GM12878 (cell line): ENCODE measurements around the gene SF3B5. TPM values are rescaled to one million over a fixed set of nuclear protein-coding genes. Genes with fewer than 3 reads are reported as not detected.

Source experiments
- ASH2L ChIP-seq: fragments of 300-600, 200-600 bp; sonication (generic); IDR thresholded peaks from 2 replicates; pipeline ENCODE4 v1.6.1; 2017; ENCODE audit warnings: low read depth, mild to moderate bottlenecking, borderline replicate concordance
- DPF2 ChIP-seq: fragments of 450-650 bp; IDR thresholded peaks from 2 replicates; pipeline ENCODE4 v1.6.1; 2017; ENCODE audit warnings: mild to moderate bottlenecking
- EZH2 ChIP-seq: IDR thresholded peaks from 2 replicates; pipeline ENCODE4 v1.6.1; 2012; ENCODE audit warnings: low read depth, mild to moderate bottlenecking, control low read depth, inconsistent platforms, low read length, borderline replicate concordance; ENCODE audit not compliant: control insufficient read depth
- IKZF1 ChIP-seq: fragments of 450-650 bp; conservative IDR thresholded peaks from 2 replicates; pipeline ENCODE4 v1.6.1; 2017; ENCODE audit warnings: antibody characterized with exemption, mild to moderate bottlenecking
- KDM1A ChIP-seq: fragments of 200-600 bp; sonication (generic); IDR thresholded peaks from 2 replicates; pipeline ENCODE4 v1.6.1; 2016; ENCODE audit warnings: borderline replicate concordance
- MEF2B ChIP-seq: fragments of 450-650 bp; IDR thresholded peaks from 2 replicates; pipeline ENCODE4 v1.6.1; 2018; ENCODE audit warnings: mild to moderate bottlenecking, moderate library complexity; ENCODE audit not compliant: partially characterized antibody, poor library complexity, severe bottlenecking
- NKRF ChIP-seq: fragments of 450-650 bp; conservative IDR thresholded peaks from 2 replicates; pipeline ENCODE4 v1.6.1; 2017; ENCODE audit warnings: mild to moderate bottlenecking, moderate library complexity
- RFX5 ChIP-seq: IDR thresholded peaks from 2 replicates; pipeline ENCODE4 v1.6.1; 2011; ENCODE audit warnings: low read depth, low read length, improper control_type of control experiment
- SPI1 ChIP-seq: IDR thresholded peaks from 2 replicates; pipeline ENCODE4 v1.6.1; 2011; ENCODE audit warnings: low read depth, mild to moderate bottlenecking, low read length, moderate library complexity, borderline replicate concordance; ENCODE audit not compliant: insufficient read depth
- TAF1 ChIP-seq: IDR thresholded peaks from 2 replicates; pipeline ENCODE4 v1.6.1; 2011; ENCODE audit warnings: mild to moderate bottlenecking, low read depth, low read length, borderline replicate concordance
- ZNF217 ChIP-seq: fragments of 450-650 bp; IDR thresholded peaks from 2 replicates; pipeline ENCODE4 v1.6.1; 2017; ENCODE audit warnings: antibody characterized with exemption, mild to moderate bottlenecking
- polyA plus RNA-seq, 11 experiments: library from polyadenylated mRNA; depleted of rRNA in 4 of 11; unstranded in 6 of 11; stranded (reverse) in 5 of 11; fragments of >200 nt; fragmentation: Nextera tagmentation in 4 of 11; fragmentation: Illumina TruSeq in 1 of 11; extraction: Ambion mirVana in 4 of 11; extraction: Trizol in 1 of 11; gene quantifications; 1 replicate in 1 of 11; 2 replicates in 10 of 11; pipeline versions ENCODE4 v1.2.1 to v1.2.3, GENCODE V29; 2011 to 2016; ENCODE audit warnings: inconsistent platforms in 2 of 11, missing spikeins in 2 of 11, low read depth in 1 of 11
- total RNA-seq, 4 experiments: library from RNA; depleted of rRNA in 3 of 4; stranded (reverse); fragments of >200 nt in 3 of 4; fragmentation: Illumina TruSeq in 1 of 4; extraction: Trizol in 1 of 4; gene quantifications; 2 replicates each; pipeline versions ENCODE4 v1.2.1 to v1.2.3, GENCODE V29; 2013 to 2021

Gene SF3B5
- total and polyA plus RNA-seq, 10 of the 15 experiments (the other 5 are each of a cell fraction or from before 2014, with no cell fraction given) = 220 to 864 (median 341) TPM

GRCh38 chr6:144064402-144065212 lies 30.8 kb downstream of the SF3B5 start (continued):
- TF ChIP-seq NKRF (peak; percentile 18; the same call in 1 of the 2 replicates), EZH2 (no peak), TAF1 (peak; percentile 32; the same call in 1 of the 2 replicates), SPI1 (peak; percentile 22), ZNF217 (peak; percentile 27; the same call in 1 of the 2 replicates), KDM1A (no peak), MEF2B (peak; percentile 21), RFX5 (no peak), DPF2 (peak; percentile 83), IKZF1 (peak; percentile 21; the same call in 1 of the 2 replicates), ASH2L (0 out of 2 replicates have a peak, but pooled peaks have one; percentile 32)
